Activated T-cell treated with anti-CD3 and anti-CD28 coated beads for 48 hours (primary cell): Measurements from ENCODE around the gene RND2.
"Not testable (repeated sequence)": the region's sequence is repeated elsewhere in the genome, so short reads cannot be mapped to it uniquely, and the experiment has no call there.

Source experiments
- DNase-seq: peaks from one replicate; pipeline ENCODE4 v3.0.0-alpha.2; 2020; ENCODE audit warnings: low read depth

The RND2 gene

DNA sequence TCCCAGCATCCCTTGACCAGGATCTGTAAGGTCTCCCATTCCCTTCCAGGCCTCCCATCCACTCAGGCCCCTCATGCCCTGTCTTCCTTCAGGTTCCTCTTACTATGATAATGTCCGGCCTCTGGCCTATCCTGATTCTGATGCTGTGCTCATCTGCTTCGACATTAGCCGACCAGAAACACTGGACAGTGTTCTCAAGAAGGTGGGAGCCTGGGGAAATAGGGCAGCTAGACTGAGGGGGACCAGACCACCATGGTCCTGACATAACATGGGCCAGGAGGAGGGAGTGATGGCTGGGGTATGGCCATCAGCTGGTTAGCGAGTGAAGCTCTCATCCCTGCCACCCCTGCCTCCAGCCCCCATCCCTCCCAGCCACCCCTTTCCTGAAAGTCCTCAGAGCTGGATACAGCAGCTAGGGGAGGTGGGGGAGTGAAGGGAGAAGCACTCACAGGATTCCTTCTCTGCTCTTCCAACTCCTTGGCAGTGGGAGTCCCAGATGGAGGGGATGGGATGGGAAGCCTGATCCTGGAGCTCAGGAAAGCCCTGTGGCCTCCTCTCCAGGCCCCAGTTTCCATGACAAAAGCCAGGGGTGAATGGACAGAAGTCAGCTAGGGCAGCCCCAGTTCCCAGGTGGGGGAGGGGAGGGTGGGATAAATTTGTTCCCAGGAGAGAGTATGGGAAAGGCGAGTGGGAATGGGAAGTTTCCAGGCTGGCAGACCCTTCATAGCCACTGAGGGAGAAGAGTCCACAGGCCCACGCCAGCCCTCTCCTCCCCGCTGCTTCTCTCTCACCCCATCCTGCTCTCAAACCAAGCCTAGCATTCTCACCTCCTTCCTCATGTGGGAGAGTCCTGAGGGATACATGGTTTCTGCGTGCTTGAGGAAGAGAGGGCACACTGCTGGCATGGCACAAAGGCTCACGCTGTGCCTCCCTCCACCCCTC, 2.3 kb downstream of the RND2 start:
- no peak for DNase-seq

DNA sequence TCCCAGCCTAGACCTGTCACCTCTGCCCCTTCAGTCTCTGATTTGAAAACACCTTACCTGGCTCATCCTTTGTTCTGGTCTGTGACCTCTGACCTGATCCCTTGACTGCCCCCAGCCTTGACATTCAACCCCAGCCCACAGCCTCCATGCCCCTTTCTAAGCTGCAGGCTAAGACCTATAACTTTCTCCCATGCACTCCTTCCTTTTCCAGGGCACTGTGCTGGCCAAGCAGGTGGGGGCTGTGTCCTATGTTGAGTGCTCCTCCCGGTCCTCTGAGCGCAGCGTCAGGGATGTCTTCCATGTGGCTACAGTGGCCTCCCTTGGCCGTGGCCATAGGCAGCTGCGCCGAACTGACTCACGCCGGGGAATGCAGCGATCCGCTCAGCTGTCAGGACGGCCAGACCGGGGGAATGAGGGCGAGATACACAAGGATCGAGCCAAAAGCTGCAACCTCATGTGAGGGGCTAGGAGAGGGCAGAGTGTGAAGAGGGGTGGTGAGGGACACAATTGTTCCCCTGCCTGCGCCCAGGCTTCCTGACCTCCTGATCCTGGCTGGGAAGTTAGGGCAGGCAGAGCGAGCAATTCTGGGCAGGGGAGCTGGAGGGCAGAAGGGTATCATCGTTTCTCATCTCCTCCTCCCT, 3.3 kb downstream of the RND2 start:
- DNase-seq, result no peak

- DNase-seq, result no peak
Observed at GRCh38 chr17:43030137-43030767, 5.2 kb downstream of the RND2 start.

DNA sequence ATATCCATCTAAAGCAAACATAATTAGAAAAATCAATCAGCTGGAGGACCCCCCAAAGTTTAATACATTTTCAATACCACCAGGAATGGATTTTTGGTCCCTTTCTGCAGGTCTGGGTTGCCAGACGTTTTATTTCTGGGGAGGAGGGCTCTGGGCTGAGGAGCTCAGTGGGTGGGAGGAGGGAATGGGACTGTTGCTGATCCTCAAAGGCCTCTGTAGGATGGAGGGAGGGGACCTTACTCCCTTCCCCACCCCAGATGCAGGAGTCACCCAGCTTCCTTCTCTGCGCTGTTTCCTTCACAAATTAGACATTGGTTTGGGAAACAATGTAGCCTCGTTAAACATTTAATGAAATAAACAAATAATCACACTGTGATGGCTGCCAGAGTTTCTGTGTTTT, 6.6 kb downstream of the RND2 start:
- DNase-seq, result no peak

DNA sequence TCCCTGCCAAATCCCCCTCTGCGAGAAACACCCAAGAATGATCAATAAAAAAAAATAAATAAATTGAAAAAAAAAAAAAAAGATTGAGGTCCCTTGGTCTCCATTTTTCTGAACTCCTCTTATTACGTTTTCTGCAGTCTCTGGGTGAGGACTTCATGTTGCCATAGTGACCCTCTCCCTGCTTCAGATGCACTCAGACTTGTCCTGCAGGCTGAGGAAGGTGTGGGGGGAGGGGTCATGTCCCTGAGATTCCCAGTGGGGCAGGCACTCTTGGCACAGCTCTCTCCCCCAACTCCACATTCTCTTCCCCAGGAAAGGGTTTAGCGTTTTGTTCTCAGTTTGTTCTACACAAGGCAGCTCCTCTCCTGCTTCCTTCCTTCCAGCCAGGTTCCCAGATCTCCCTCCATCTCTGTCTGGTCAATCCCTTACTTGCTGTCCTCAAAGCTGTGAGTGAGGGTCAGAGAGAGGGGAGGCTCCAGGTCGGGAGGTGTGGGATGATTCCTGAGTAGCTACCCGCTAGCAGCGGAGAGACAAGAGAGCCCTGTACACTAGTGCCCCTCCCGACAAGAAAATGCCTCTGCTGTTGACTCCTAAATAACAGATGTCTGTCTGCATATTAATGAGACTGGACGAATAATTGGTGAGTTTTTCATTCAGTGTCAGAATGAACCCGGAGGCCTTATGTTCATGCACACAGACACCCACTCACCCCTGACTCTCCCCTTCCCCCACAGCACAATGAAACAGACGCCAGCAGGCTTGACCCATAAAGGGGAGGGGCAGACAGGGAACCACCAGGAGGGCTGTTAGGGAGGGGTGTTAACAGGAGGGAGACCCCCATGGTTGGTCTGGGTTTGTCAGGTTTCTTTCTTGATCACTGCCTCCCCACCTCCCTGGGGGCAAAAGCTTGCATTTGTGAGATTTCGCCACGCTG, 9.2 kb downstream of the RND2 start:
- no peak for DNase-seq

DNA sequence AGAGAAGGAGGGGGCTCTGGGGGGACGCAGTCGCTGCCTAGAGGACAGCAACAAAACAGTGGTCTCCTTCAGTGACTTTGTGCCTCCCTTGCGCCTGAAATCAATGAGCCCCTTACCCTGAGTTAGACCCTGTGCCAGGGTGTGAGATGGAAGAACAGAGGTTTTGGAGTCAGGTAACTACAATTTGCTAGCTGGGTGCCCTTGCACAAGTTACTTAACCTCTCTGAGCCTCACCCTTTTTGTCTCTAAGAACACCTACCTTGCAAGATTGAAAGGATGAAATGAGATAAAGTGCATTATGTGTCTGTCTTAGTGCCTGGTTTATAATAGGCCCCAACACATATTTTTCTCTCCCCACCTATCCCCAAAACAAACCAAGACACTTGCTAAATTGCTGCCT, 9.9 kb downstream of the RND2 start:
- DNase-seq, result no peak

- no peak for DNase-seq
Observed at GRCh38 chr17:43039646-43040045, 14.6 kb downstream of the RND2 start.

DNA sequence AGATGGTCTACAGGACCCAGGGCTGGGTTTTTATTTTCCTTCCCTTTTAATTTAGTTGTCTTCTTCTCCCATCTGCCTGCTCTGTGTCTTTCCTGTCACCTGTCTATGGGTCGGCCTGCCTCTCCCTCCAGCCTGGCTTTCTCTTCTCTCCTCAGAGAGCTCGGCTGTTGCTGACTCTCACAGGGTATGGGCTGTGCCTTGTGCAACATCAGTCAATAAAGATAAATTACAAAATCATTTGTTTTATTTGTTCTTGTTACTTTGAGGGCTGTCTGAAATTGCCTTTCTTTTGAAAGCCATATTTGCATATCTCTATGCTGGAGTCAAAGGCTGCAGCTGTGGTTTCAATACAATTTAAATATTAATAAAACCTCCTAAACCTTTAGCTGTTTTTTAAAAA, 15.6 kb downstream of the RND2 start:
- no peak for DNase-seq

DNA sequence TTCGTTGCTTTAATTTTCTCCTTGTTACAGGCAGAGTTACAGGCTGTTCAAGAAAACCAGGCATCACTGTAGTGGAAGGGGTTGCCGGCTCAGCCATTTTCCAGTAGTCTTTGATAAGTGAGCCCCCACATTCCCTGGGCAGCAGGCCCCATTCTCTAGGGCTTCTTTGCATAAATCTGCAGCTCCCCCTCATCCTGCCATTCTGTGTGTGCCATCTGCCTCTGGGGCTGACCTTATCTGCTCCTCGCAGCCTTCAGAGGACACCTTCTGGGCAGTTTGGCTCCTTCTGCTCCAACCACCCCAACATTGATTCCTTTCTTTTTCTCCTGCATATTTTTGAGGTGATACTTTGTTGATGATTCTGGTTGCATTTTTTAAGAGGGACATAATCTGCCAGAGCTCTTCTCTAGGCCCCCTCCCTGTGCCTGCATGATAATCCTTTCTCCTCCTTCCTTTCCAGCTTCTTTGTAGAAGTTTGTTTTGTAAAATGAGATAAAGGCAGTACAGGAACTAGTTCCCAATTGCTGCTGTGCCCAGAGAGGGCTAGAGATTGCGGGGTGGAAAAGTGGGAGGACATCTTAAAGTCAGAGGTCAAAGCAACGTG, 17.1 kb downstream of the RND2 start:
- no peak for DNase-seq

GRCh38 chr17:43043307-43043706, 18.3 kb downstream of the RND2 start:
- DNase-seq, result no peak

DNA sequence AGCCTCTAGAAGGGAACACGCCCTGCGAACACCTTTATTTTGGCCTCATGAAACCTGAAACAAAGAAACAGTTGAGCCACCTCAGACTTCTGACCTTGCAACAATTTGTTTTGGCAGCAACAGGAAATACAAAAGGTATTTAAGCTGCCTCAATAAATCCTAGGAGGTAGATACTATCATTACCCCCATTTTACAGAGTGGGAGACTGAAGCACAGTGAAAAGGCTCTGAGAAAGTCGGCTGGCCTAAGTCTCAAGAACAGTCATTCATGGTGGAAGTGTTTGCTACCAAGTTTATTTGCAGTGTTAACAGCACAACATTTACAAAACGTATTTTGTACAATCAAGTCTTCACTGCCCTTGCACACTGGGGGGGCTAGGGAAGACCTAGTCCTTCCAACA, 19.0 kb downstream of the RND2 start:
- no peak for DNase-seq

- no peak for DNase-seq
Observed at GRCh38 chr17:43051969-43052368, 26.9 kb downstream of the RND2 start.

- DNase-seq, result not testable (repeated sequence)
Observed at GRCh38 chr17:43053008-43053407, 28.0 kb downstream of the RND2 start.

DNA sequence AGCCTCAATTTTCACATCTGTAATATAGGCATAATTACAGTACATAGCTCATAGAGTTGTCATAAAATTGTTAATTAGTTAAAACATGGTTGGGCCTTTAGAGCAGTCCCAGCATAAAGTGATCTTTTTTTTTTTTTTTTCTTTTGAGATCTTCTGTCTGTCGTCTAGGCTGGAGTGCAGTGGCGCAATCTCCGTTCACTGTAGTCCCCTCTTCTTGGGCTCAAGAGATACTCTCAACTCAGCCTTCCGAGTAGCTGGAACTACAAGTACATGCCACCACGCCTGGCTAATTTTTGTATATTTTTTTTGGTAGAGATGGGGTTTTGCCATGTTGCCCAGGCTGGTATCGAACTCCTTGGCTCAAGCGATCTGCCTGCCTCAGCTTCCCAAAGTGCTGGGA, 31.0 kb downstream of the RND2 start:
- DNase-seq, result no peak

DNA sequence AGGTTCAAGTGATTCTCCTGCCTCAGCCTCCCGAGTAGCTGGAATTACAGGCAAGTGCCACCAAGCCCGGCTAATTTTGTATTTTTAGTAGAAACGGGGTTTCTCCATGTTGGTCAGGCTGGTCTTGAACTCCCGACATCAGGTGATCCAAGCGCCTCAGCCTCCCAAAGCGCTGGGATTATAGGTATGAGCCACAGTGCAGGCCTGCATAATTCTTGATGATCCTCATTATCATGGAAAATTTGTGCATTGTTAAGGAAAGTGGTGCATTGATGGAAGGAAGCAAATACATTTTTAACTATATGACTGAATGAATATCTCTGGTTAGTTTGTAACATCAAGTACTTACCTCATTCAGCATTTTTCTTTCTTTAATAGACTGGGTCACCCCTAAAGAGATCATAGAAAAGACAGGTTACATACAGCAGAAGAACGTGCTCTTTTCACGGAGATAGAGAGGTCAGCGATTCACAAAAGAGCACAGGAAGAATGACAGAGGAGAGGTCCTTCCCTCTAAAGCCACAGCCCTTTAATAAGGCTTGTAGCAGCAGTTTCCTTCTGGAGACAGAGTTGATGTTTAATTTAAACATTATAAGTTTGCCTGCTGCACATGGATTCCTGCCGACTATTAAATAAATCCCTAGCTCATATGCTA, 38.1 kb downstream of the RND2 start:
- no peak for DNase-seq

- no peak for DNase-seq
Observed at GRCh38 chr17:43068570-43069367, 43.7 kb downstream of the RND2 start.

DNA sequence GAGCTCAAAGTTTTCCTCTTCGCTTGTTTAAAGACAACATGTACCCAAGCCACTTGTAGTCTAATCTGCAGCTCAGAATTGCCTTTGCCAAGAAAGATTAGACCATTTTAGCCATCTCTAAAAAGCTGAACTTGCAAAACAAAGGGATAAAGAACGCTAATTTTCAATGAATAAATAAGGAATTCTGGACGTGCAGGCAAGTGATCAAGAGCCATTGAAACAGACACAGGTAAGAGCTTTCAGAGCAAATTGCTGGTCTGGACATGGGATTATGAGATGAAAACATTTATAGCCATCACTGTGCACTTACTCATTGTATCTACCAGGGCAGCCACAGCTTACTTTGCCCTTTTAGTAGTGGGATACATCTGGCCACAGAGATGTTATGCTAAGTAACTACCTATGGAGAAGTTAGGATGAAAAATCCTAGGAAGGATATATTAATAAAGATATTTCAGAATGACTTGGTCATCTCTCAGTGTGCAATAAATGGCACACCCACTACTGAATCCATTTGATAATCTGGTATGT, 44.4 kb downstream of the RND2 start:
- no peak for DNase-seq

DNA sequence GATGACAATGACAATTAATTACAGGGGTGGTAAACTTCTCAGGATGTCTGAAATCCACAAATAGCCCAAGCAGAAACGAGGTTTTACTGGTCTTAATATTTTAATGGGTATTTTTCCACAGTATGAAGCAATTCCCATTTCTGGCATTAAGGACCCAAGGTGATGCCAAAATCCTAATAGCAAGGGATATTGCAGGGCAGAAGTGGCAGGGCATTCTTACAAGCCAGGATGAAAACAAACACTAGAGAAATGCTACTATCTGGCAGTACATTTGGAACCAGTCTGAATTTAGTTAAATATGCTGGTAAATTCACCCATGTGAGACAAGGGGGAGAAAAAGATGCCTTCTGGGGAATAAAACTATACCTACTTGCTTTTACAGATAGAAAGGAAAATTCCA, 45.2 kb downstream of the RND2 start:
- DNase-seq, result no peak

GRCh38 chr17:43070872-43071271, 45.8 kb downstream of the RND2 start:
- DNase-seq, result no peak

DNA sequence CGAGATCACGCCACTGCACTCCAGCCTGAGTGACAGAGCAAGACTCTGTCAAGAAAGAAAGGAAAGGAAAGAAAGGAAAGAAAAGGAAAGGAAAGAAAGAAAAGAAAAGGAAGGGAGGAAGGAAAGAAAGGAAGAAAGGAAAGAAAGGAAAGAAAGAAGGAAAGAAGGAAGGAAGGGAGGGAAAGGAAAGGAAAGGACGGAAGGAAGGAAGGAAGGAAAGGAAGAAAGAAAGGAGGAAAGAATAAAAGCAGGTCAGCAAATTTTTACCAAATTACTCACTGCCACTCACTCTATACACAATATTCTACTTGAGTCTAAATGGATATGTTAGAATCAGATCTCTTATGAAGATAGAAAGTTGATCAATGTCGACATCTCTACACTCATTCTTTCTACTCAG, 49.8 kb downstream of the RND2 start:
- DNase-seq, result no peak
